GM12875 (cell line): ENCODE results near the gene USF1.
"Not testable (repeated sequence)": the region's sequence is repeated elsewhere in the genome, so short reads cannot be mapped to it uniquely, and the experiment has no call there.

Experiments used
- H3K4me3 ChIP-seq: one replicate; pipeline ENCODE4 v1.5.1; 2011; ENCODE audit warnings: low read depth, low read length, control low read depth
- TF ChIP-seq, protein P1 (sequence below): IDR thresholded peaks from 2 replicates; pipeline ENCODE4 v1.5.1; 2011; ENCODE audit warnings: low read depth, mild to moderate bottlenecking, control low read depth, inconsistent platforms, low read length, moderate library complexity, borderline replicate concordance; ENCODE audit not compliant: insufficient read depth

Gene USF1

DNA sequence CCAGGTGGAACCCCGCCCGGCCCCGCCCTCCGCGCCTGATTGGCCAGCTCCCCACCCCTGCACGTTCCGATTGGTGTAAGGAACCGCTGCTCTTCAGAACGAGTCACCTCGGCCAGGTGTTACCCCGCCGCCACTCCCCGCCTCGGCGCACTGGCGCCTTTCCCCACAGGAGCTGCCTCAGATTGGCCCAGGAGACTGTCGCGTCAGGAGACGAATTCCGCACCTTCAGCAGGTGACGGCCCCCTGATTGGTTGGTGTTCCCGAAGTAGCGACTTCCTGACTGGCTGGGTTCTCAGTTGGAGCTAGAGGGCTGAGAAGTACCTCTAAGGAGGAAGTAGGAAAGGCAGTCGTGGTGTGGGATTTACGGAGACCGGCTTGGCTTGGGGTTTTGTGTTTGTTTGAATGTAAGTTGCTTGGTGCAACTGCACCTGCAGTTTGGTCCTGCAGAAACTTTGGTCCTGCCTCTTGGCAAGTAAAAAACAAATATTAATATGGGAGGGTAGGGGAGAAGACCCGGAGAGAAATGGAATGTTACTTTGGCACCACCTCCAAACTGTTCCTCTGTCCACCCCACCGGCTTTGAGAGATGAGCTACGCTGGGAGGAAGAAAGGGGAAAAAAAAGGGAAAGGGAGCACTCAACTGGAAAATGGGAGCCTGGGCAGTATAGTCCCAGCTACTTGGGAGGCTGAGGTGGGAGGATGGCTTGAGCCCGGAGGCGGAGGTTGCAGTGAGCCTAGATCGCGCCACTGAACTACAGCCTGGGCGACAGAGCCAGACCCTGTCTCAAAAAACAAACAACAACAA lies 24.4 kb downstream of the USF1 start:
- TF ChIP-seq, protein P1, sequence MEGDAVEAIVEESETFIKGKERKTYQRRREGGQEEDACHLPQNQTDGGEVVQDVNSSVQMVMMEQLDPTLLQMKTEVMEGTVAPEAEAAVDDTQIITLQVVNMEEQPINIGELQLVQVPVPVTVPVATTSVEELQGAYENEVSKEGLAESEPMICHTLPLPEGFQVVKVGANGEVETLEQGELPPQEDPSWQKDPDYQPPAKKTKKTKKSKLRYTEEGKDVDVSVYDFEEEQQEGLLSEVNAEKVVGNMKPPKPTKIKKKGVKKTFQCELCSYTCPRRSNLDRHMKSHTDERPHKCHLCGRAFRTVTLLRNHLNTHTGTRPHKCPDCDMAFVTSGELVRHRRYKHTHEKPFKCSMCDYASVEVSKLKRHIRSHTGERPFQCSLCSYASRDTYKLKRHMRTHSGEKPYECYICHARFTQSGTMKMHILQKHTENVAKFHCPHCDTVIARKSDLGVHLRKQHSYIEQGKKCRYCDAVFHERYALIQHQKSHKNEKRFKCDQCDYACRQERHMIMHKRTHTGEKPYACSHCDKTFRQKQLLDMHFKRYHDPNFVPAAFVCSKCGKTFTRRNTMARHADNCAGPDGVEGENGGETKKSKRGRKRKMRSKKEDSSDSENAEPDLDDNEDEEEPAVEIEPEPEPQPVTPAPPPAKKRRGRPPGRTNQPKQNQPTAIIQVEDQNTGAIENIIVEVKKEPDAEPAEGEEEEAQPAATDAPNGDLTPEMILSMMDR, result no peak
- peak overlapping the region; percentile 70 for H3K4me3 ChIP-seq

DNA sequence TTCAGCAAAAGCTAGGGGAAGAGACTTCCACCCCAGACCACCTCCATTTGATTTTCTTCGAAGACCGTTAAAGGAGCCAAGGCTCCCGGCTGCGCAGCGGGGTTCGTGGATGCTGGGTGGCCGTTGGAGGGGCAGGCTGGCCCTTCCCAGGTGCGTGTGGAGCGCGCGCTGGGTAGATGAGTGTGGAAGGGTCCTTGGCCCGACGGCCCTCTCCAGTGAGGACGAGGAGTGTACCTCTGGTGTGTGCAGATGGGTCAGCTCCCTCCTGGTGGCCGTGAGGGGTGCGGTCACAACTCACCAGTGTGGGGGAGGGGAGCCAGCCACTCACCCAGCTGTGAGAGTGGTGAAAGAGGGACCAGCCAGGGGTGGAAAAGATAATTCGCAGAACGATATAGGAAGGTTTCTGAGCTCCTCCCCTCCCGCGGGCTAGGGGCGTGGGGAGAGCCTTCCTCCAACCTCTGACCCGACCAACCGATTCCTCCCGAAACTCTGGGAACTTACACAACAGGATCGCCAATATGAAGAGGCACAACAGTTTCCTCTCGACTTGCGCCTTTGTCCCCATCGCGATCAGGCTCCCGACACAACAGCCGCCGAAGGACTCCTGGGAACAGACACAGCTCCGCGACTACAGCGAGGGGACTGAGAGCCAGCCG lies 25.1 kb downstream of the USF1 start, which contains the start of gene F11R:
F11R (minus strand) TSS at position 644 of the 656 bp plus-strand sequence; CDS start at position 565, 79 bp downstream.
- TF ChIP-seq, protein P1, result 0 out of 2 replicates have a peak, but pooled peaks have one; percentile 7

DNA sequence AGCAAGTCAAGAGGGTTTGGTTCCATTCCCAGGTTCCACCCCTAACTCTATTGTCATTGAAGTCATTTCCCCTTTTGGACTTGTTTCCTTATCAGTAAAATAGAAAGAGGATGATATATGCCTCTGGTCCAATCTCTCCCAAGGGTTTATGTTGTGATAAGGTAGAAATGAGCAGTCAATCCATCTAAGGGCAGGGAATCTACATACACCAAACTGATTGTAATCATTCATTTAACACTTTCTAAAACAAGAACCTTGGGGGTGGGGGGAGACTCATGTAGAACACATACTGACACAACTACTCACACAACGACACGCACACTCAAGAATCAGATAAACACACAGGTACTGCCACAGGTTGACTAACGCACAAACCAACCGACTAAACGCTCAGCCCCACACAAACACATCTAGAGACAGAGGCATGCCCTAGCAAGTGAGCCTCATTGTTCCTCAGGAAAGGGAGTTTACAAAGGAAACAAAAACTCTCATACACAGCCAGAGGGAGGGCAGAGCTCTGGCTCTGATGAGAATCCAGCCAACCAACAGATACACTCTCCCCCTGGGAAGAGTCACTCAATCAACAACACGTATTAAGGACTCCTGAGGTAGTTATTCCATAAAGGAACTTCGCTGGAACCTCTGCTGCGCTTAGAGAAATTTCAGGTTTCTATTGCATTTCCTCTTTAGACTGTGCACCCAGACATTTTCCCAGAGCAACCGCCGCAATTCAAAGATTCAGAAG lies 25.9 kb downstream of the USF1 start:
- TF ChIP-seq, protein P1, result no peak
- peak overlapping the region; percentile 70 for H3K4me3 ChIP-seq

More for the DNA sequence above, 25.1 kb downstream of the USF1 start, which contains the start of gene F11R:
- peak within 1 kb of the TSS; percentile 70 for H3K4me3 ChIP-seq

DNA sequence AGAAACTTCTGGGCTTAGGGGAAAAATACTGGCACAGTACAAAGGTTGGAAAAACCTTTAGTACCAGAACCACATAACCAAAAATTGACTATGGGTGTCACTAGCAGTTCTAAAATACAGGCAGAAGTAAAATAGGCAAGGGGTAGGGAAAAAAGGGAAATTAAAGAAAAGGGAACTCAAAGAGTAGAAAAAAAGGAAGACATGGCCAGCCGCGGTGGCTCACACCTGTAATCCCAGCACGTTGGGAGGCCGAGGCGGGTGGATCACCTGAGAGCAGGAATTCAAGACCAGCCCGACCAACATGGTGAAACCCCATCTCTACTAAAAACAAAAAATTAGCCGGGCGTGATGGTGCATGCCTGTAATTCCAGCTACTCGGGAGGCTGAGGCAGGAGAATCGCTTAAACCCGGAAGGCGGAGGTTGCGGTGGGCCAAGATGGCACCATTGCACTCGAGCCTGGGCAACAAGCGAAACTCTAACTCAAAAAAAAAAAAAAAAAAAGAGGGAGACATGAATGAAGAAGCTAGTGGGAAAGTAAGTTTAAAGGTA lies 26.6 kb downstream of the USF1 start:
- H3K4me3 ChIP-seq, result peak overlapping the region; percentile 17

DNA sequence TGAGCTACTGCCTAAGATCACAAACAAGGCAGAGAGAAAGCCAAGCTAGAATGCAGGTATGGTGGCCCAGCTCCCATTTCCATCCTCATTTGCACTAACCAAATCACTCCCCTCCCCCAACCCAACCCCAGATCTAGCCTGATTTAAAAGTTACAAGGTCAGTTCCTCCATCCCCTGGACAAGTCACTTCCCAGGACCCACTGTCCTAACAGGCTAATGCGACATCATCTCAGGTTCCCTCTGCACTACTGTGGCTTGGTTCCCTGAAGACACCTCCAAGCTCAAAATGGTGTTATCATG lies 27.2 kb downstream of the USF1 start:
- TF ChIP-seq, protein P1, result no peak
- H3K4me3 ChIP-seq, result no peak overlapping the region

DNA sequence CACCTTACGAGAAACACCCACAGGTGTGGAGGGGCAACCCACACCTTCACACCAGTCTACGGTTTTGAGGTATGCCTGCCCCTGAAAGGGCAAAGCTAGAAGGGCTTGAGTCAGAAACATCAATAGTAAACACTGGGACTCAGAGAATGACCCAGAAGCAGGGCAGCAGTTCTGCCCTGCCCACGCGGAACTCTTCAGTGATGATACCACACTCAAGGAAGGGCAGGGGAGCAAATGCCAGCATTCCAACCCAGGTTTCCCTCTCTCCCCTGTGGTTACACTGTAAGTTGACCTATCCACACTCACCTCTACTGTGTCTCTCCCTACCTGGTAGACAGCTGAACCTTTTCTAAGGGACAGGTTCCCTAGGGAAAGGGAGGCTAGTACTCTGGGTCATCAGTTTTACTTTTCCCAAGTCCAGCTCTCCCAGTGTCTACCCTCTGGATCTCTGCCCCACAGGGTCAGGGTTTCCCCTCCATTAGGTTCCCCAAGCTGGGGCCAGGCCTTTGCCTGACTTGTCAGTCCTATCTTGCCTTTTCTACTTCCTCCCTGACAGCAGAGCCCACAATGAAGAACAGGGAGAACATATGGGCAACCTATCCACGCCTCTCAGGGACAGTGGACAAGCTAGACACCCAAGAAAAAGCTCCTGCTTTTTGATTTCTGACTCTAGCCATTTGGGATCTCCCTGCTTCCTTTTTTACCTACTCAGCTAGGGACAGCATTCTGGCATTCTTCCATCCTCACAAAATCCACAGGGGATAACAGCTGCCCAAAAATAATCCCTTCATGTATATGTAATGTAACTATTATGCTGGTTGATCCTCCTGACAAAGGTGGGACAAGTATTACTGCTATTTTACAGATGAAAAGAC lies 27.8 kb downstream of the USF1 start:
- no peak overlapping the region for H3K4me3 ChIP-seq
- TF ChIP-seq, protein P1, result no peak

DNA sequence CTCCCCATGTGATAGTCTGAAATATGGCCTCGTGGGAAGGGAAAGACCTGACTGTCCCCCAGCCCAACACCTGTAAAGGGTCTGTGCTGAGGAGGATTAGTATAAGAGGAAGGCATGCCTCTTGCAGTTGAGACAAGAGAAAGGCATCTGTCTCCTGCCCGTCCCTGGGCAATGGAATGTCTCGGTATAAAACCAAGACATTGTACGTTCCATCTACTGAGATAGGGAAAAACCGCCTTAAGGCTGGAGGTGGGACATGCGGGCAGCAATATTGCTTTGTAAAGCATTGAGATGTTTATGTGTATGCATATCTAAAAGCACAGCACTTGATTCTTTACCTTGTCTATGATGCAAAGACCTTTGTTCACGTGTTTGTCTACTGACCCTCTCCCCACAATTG lies 28.6 kb downstream of the USF1 start:
- not testable (repeated sequence) for H3K4me3 ChIP-seq

DNA sequence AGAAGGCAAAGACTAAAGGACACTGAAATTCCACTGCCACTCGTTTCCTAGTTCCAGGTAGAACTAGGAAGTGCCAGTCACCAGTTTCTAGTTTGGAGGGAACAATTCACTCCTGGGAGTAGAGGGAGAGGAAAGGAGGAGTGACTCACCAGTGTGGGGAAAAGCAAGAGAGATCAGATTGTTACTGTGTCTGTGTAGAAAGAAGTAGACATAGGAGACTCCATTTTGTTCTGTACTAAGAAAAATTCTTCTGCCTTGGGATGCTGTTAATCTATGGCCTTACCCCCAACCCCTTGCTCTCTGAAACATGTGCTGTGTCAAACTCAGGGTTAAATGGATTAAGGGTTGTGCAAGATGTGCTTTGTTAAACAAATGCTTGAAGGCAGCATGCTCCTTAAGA lies 29.1 kb downstream of the USF1 start:
- not testable (repeated sequence) for H3K4me3 ChIP-seq
